ENCODE data around the gene OR2A42.
"Not testable (repeated sequence)": the region's sequence is repeated elsewhere in the genome, so short reads cannot be mapped to it uniquely, and the experiment has no call there.

Gene OR2A42

GRCh38 chr7:144239365-144239764 is at the start of gene OR2A42:
Gene OR2A42, minus strand, starts transcription at chr7:144239605. Its CDS starts 6,762 bp downstream, at chr7:144232843.
- DNase-seq (ENCODE audit: low read depth in 2 of 3, low spot score in 1 of 3) = not testable (repeated sequence)

- not testable (repeated sequence) for DNase-seq (ENCODE audit: low read depth in 2 of 3, low spot score in 1 of 3)
These were observed 47.9 kb upstream of the OR2A42 start for GRCh38 chr7:144287171-144287784.

GRCh38 chr7:144283716-144284115 is 44.3 kb upstream of the OR2A42 start:
- not testable (repeated sequence) for DNase-seq (ENCODE audit: low read depth in 2 of 3, low spot score in 1 of 3)

- not testable (repeated sequence) for DNase-seq (ENCODE audit: low read depth in 2 of 3, low spot score in 1 of 3)
These were observed 43.1 kb upstream of the OR2A42 start for GRCh38 chr7:144282490-144282889.

- DNase-seq (ENCODE audit: low read depth in 2 of 3, low spot score in 1 of 3) = not testable (repeated sequence)
These were observed 42.6 kb upstream of the OR2A42 start for GRCh38 chr7:144281981-144282380.

GRCh38 chr7:144280010-144280409 is 40.6 kb upstream of the OR2A42 start:
- not testable (repeated sequence) for DNase-seq (ENCODE audit: low read depth in 2 of 3, low spot score in 1 of 3)

- DNase-seq (ENCODE audit: low read depth in 2 of 3, low spot score in 1 of 3) = not testable (repeated sequence)
These were observed 35.9 kb upstream of the OR2A42 start for GRCh38 chr7:144275281-144275680.

- DNase-seq (ENCODE audit: low read depth in 2 of 3, low spot score in 1 of 3) = not testable (repeated sequence)
These were observed 29.8 kb upstream of the OR2A42 start, which contains the start of gene CTAGE8 for GRCh38 chr7:144269188-144269587. Gene CTAGE8, minus strand, starts transcription at chr7:144269288. Its CDS starts 38 bp downstream, at chr7:144269250.

- DNase-seq (ENCODE audit: low read depth in 2 of 3, low spot score in 1 of 3) = not testable (repeated sequence)
These were observed 25.3 kb upstream of the OR2A42 start, which contains the start of gene OR2A7 for GRCh38 chr7:144264692-144265091. Gene OR2A7, minus strand, starts transcription at chr7:144264792. Its CDS starts 5,164 bp downstream, at chr7:144259628.

GRCh38 chr7:144262128-144262527 is 22.7 kb upstream of the OR2A42 start:
- DNase-seq (ENCODE audit: low read depth in 2 of 3, low spot score in 1 of 3) = not testable (repeated sequence)

- not testable (repeated sequence) for DNase-seq (ENCODE audit: low read depth in 2 of 3, low spot score in 1 of 3)
These were observed 19.7 kb upstream of the OR2A42 start for GRCh38 chr7:144259067-144259466.

GRCh38 chr7:144256112-144256511 is 16.7 kb upstream of the OR2A42 start:
- DNase-seq (ENCODE audit: low read depth in 2 of 3, low spot score in 1 of 3) = no peak

GRCh38 chr7:144255471-144255897 is 16.1 kb upstream of the OR2A42 start:
- no peak for DNase-seq (ENCODE audit: low read depth in 2 of 3, low spot score in 1 of 3)

GRCh38 chr7:144252307-144252706 is 12.9 kb upstream of the OR2A42 start:
- DNase-seq (ENCODE audit: low read depth in 2 of 3, low spot score in 1 of 3) = not testable (repeated sequence)

GRCh38 chr7:144247674-144248330 is 8.4 kb upstream of the OR2A42 start:
- DNase-seq (ENCODE audit: low read depth in 2 of 3, low spot score in 1 of 3) = not testable (repeated sequence)

- DNase-seq (ENCODE audit: low read depth in 2 of 3, low spot score in 1 of 3) = not testable (repeated sequence)
These were observed 7.6 kb upstream of the OR2A42 start for GRCh38 chr7:144246967-144247366.

GRCh38 chr7:144245372-144245771 is 6.0 kb upstream of the OR2A42 start:
- not testable (repeated sequence) for DNase-seq (ENCODE audit: low read depth in 2 of 3, low spot score in 1 of 3)

GRCh38 chr7:144238530-144239082 is 799 bp downstream of the OR2A42 start:
- DNase-seq (ENCODE audit: low read depth in 2 of 3, low spot score in 1 of 3) = not testable (repeated sequence)

- DNase-seq (ENCODE audit: low read depth in 2 of 3, low spot score in 1 of 3) = not testable (repeated sequence)
These were observed 6.4 kb downstream of the OR2A42 start for GRCh38 chr7:144233039-144233438.

- not testable (repeated sequence) for DNase-seq (ENCODE audit: low read depth in 2 of 3, low spot score in 1 of 3)
These were observed 8.4 kb downstream of the OR2A42 start for GRCh38 chr7:144231027-144231426.

GRCh38 chr7:144228810-144229209 is 10.6 kb downstream of the OR2A42 start:
- not testable (repeated sequence) for DNase-seq (ENCODE audit: low read depth in 2 of 3, low spot score in 1 of 3)

- not testable (repeated sequence) for DNase-seq (ENCODE audit: low read depth in 2 of 3, low spot score in 1 of 3)
These were observed 12.5 kb downstream of the OR2A42 start for GRCh38 chr7:144226866-144227265.

Data from stimulated activated CD4-positive, alpha-beta T cell treated with anti-CD3 and anti-CD28 coated beads, Interleukin-12 subunit alpha, Interleukin-12 subunit beta, amount 100 ng/mL, for 48 hours (primary cell).